ENCODE data around the gene EFEMP1. TPM values are rescaled to one million over a fixed set of nuclear protein-coding genes. Genes with fewer than 3 reads are reported as not detected.

Gene EFEMP1
- total and polyA plus RNA-seq, 2 of the 13 experiments (the other 11 are each of a cell fraction or from before 2014, with no cell fraction given) = not detected

DNA sequence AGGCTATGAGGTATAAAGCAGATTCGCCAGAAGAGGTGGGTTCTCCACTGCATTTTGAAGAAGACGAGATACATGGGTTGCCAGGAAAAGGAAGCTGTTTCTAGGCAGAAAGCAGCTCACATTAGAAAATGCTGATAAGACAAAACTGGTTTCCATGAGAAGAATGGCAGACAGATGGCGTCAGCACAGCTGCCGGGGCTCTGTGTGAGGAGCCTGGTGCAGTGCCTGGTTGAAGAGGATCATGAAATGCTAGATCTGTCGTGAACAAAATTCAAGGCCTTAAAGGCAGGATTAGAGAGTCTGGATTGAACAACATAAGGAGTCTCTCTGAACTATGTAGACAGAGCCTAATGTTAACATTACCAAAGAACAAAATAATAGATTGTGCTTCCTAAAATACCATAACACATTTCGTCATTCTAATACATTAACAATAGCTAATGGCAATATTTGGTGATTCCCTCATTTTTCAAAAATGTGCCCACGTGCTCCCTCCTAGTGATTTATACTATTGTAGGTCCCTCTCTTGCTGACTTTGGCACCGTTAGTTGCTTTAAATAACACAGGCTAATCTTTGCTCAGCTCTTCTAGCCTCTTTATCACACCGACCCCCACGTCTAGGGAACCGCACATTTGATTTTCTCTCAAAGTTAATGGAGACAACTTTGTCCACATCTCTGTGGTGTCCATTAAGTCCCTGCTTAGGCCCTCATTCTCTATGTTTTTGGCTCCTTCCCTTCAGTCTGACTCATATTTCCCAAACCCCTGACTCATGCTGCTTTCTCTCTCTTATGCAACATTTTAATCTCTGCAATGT is 38.2 kb downstream of the EFEMP1 start:
- Histone ChIP-seq H3K4me2 (ENCODE audit: low read depth, low read length) (no peak overlapping the region), H3K9ac (ENCODE audit: insufficient read depth, low read depth, low read length) (no peak overlapping the region), H3K27me3 (ENCODE audit: control insufficient read depth in 1 of 2, insufficient read depth in 2 of 2, low read length in 2 of 2) (no peaks in the 10 kb centered on the region), H3K79me2 (ENCODE audit: insufficient read depth, low read length) (no peaks in the 10 kb centered on the region), H3K27ac (ENCODE audit: extremely low read length, insufficient read depth, low read length) (no peak overlapping the region), H2AFZ (ENCODE audit: low read length) (no peak overlapping the region), H4K20me1 (ENCODE audit: insufficient read depth, low read length) (no peaks in the 10 kb centered on the region), H3K36me3 (replicated peaks in 1 of 2; ENCODE audit: control insufficient read depth in 1 of 2, insufficient read depth in 2 of 2, low read length in 2 of 2) (no peaks in the 10 kb centered on the region; a peak in 1 of 5 replicates), H3K4me1 (ENCODE audit: insufficient read depth, low read length) (no peaks in the 10 kb centered on the region), H3K4me3 (replicated peaks in 1 of 3; ENCODE audit: insufficient read depth in 1 of 3, low read depth in 2 of 3, low read length in 3 of 3) (no peak overlapping the region), H3K9me3 (ENCODE audit: low read length) (no peaks in the 10 kb centered on the region)
- ATAC-seq (no peak), DNase-seq (ENCODE audit: low spot score) (no peak), FAIRE-seq (no peak)
- intact Hi-C loops (cut with micrococcal nuclease; ENCODE audit: unreplicated experiment) (no loop called here), in situ Hi-C loops (cut with HindIII; ENCODE audit: extremely low pct_ligation_motif_present, low pct_unique_long_range_greater_than_20kb) (no loop called here)
- ChIA-PET POLR2A (no interaction called here), CTCF (ENCODE audit: low intra/inter-chr PET ratio, low total read pairs) (no interaction called here)
- no TSS peak for BruUV-seq (replicated peaks)
- 16% methylated on average over 11 of the region's 11 CpGs for WGBS (ENCODE audit: low lambda C conversion rate)
- no peak for TF ChIP-seq SIN3B (IDR thresholded peaks at IDR 0.05; ENCODE audit: low read length)
- TF ChIP-seq, protein P1, sequence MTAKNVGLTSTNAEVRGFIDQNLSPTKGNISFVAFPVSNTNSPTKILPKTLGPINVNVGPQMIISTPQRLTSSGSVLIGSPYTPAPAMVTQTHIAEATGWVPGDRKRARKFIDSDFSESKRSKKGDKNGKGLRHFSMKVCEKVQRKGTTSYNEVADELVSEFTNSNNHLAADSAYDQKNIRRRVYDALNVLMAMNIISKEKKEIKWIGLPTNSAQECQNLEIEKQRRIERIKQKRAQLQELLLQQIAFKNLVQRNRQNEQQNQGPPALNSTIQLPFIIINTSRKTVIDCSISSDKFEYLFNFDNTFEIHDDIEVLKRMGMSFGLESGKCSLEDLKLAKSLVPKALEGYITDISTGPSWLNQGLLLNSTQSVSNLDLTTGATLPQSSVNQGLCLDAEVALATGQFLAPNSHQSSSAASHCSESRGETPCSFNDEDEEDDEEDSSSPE (CRISPR knock-in tag; IDR thresholded peaks at IDR 0.05) = no peak
- TF ChIP-seq MAFF (IDR thresholded peaks at IDR 0.05; ENCODE audit: low read depth, low read length) = peak; percentile 98
- TF ChIP-seq PRDM4 (CRISPR knock-in tag; IDR thresholded peaks at IDR 0.05; ENCODE audit: borderline replicate concordance) = no peak
- TF ChIP-seq ZNF775 (CRISPR knock-in tag; IDR thresholded peaks at IDR 0.05; ENCODE audit: borderline replicate concordance) = no peak
- no peak for TF ChIP-seq RORA (CRISPR knock-in tag; IDR thresholded peaks at IDR 0.05)
- no peak for TF ChIP-seq HNF4G (IDR thresholded peaks at IDR 0.05; ENCODE audit: borderline replicate concordance, low read depth, low read length)
- no peak for TF ChIP-seq HNF4G (CRISPR knock-in tag; IDR thresholded peaks at IDR 0.05; ENCODE audit: borderline replicate concordance, low read depth)
- TF ChIP-seq MAFK (conservative IDR thresholded peaks at IDR 0.05 in 1 of 2, IDR thresholded peaks at IDR 0.05 in 1 of 2; ENCODE audit: low read length in 2 of 2) = peak; percentile 95 to 98
- TF ChIP-seq ZSCAN25 (CRISPR knock-in tag; IDR thresholded peaks at IDR 0.05) = no peak
- no peak for TF ChIP-seq HOXA9 (CRISPR knock-in tag; IDR thresholded peaks at IDR 0.05; ENCODE audit: borderline replicate concordance)
- TF ChIP-seq NR2F6 (IDR thresholded peaks at IDR 0.05) = no peak
- TF ChIP-seq NR2F6 (CRISPR knock-in tag; IDR thresholded peaks at IDR 0.05) = no peak
- TF ChIP-seq ZNF572 (CRISPR knock-in tag; IDR thresholded peaks at IDR 0.05) = no peak
- TF ChIP-seq ZMYM2 (CRISPR knock-in tag; IDR thresholded peaks at IDR 0.05) = no peak
- TF ChIP-seq PHF21A (CRISPR knock-in tag; IDR thresholded peaks at IDR 0.05) = no peak
- TF ChIP-seq MEF2D (CRISPR knock-in tag; IDR thresholded peaks at IDR 0.05) = no peak
- no peak for TF ChIP-seq HDAC2 (CRISPR knock-in tag; IDR thresholded peaks at IDR 0.05)
- TF ChIP-seq SSRP1 (CRISPR knock-in tag; IDR thresholded peaks at IDR 0.05) = no peak
